ENCODE data around the gene TRAPPC3L. TPM values are rescaled to one million over a fixed set of nuclear protein-coding genes. Genes with fewer than 3 reads are reported as not detected.

Gene TRAPPC3L
- total RNA-seq, 1 experiment from 2014 or later, result not detected

DNA sequence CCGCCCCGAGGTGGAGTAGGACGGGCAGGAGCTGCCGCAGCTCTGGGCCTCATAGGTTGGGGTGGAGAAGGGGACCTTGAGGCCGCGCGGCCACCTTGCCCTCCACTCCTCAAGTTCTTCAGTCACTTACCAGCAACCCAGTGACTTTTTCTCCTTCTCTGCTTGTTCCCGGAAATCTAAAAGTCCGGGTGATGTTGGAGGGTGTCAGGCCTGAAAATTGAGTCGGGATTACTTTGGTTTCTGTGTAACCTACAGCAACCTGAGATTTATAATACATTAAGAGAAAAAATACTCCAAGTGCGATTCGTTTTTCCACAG, 26.2 kb upstream of the TRAPPC3L start:
- CTCF ChIA-PET, result no interaction called here
- in situ Hi-C loops (cut with HindIII; ENCODE audit: low pct_unique_long_range_greater_than_20kb, low sequenced_read_pairs) (no loop called here), intact Hi-C loops (cut with micrococcal nuclease; ENCODE audit: unreplicated experiment) (no loop called here)
- TF ChIP-seq SIN3A (IDR thresholded peaks at IDR 0.05; ENCODE audit: borderline replicate concordance, insufficient read depth, low read depth, low read length) (no peak), POLR2AphosphoS5 (IDR thresholded peaks at IDR 0.05; ENCODE audit: low read depth, low read length) (no peak), TCF7L2 (IDR thresholded peaks at IDR 0.05; ENCODE audit: low read depth, low read length) (no peak)
- TF ChIP-seq, protein P1, sequence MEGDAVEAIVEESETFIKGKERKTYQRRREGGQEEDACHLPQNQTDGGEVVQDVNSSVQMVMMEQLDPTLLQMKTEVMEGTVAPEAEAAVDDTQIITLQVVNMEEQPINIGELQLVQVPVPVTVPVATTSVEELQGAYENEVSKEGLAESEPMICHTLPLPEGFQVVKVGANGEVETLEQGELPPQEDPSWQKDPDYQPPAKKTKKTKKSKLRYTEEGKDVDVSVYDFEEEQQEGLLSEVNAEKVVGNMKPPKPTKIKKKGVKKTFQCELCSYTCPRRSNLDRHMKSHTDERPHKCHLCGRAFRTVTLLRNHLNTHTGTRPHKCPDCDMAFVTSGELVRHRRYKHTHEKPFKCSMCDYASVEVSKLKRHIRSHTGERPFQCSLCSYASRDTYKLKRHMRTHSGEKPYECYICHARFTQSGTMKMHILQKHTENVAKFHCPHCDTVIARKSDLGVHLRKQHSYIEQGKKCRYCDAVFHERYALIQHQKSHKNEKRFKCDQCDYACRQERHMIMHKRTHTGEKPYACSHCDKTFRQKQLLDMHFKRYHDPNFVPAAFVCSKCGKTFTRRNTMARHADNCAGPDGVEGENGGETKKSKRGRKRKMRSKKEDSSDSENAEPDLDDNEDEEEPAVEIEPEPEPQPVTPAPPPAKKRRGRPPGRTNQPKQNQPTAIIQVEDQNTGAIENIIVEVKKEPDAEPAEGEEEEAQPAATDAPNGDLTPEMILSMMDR (IDR thresholded peaks at IDR 0.05), result no peak
- TF ChIP-seq, protein P2, sequence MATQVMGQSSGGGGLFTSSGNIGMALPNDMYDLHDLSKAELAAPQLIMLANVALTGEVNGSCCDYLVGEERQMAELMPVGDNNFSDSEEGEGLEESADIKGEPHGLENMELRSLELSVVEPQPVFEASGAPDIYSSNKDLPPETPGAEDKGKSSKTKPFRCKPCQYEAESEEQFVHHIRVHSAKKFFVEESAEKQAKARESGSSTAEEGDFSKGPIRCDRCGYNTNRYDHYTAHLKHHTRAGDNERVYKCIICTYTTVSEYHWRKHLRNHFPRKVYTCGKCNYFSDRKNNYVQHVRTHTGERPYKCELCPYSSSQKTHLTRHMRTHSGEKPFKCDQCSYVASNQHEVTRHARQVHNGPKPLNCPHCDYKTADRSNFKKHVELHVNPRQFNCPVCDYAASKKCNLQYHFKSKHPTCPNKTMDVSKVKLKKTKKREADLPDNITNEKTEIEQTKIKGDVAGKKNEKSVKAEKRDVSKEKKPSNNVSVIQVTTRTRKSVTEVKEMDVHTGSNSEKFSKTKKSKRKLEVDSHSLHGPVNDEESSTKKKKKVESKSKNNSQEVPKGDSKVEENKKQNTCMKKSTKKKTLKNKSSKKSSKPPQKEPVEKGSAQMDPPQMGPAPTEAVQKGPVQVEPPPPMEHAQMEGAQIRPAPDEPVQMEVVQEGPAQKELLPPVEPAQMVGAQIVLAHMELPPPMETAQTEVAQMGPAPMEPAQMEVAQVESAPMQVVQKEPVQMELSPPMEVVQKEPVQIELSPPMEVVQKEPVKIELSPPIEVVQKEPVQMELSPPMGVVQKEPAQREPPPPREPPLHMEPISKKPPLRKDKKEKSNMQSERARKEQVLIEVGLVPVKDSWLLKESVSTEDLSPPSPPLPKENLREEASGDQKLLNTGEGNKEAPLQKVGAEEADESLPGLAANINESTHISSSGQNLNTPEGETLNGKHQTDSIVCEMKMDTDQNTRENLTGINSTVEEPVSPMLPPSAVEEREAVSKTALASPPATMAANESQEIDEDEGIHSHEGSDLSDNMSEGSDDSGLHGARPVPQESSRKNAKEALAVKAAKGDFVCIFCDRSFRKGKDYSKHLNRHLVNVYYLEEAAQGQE (IDR thresholded peaks at IDR 0.05; ENCODE audit: insufficient read depth in 1 of 2, low read depth in 2 of 2, low read length in 1 of 2), result no peak
- DNase-seq (ENCODE audit: low read depth, low spot score) (no peak), ATAC-seq (no peak)
- POLR2A ChIA-PET, result interaction anchor here (0.6 to 0.9 kb wide), 3 partner anchors 9 to 480 kb away, joined by 3 to 5 read pairs (median 4); no protein-coding TSS in a partner anchor
- peaks cover 7% of the 10 kb centered on the region for H3K36me3 ChIP-seq (ENCODE audit: control insufficient read depth, insufficient read depth, low read length)
- peaks cover 22% of the 10 kb centered on the region for H3K4me1 ChIP-seq (ENCODE audit: control insufficient read depth, insufficient read depth, low read length)
- H3K27ac ChIP-seq (ENCODE audit: low read length), result peak overlapping the region; percentile 98
- no peaks in the 10 kb centered on the region for H3K27me3 ChIP-seq (ENCODE audit: control insufficient read depth, insufficient read depth, low read length)
- no peaks in the 10 kb centered on the region for H3K9me3 ChIP-seq (ENCODE audit: control insufficient read depth, insufficient read depth, low read depth, low read length)
- no TSS peak for BruUV-seq (replicated peaks)
- H3K4me3 ChIP-seq (ENCODE audit: low read depth in 2 of 2, low read length in 2 of 2), result peak overlapping the region; percentile 83 to 97

DNA sequence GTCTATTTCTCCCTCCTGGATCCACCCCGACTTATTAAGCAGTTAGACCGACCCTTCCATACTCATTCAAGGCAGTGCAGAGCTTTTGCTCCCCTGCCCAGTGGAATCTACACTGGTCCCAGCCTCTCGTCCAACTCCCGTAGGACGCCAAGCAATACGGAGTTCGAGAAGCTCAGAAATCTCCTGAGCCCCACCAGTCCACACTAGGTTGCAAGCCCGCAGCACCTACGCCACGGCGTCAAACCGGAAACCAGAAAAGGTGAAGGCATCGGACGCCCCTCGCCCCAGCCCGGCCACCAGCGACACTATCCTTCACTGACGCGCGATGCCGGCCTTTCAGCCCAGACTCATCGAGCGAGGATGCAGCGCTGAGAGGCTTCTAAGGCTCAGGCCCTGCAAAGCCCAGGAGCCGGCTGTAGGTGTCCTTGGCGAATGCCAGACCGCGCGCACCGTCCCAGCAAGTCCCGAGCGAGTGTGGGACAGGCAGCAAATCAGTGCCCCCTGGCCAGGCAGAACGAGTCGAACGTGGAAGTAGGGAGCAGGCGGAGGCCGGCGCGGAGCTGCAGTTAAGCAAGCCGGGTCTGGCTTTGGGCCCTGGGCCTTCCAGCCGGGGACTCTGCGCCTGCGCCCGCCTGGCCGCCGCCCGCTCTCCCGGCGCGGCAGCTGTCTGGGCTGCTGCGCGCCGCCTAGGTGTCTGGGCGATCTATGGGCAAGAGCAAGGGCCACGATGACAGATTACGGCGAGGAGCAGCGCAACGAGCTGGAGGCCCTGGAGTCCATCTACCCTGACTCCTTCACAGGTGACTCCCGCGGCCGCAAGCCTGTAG, 25.6 kb upstream of the TRAPPC3L start, which contains the start of gene RWDD1:
TSS of gene RWDD1 (plus strand) at position 649 of the 827 bp plus-strand sequence. CDS start at position 728, 79 bp downstream.
- Histone ChIP-seq H3K36me3 (ENCODE audit: control insufficient read depth, insufficient read depth, low read length) (peaks cover 2% of the 10 kb centered on the region), H3K4me1 (ENCODE audit: control insufficient read depth, insufficient read depth, low read length) (peaks cover 22% of the 10 kb centered on the region), H3K27ac (ENCODE audit: low read length) (peak within 1 kb of the TSS; percentile 98), H3K4me3 (ENCODE audit: low read depth in 2 of 2, low read length in 2 of 2) (peak within 1 kb of the TSS; percentile 83 to 97), H3K9me3 (ENCODE audit: control insufficient read depth, insufficient read depth, low read depth, low read length) (no peaks in the 10 kb centered on the region), H3K27me3 (ENCODE audit: control insufficient read depth, insufficient read depth, low read length) (no peaks in the 10 kb centered on the region)
- intact Hi-C loops (cut with micrococcal nuclease; ENCODE audit: unreplicated experiment) (no loop called here), in situ Hi-C loops (cut with HindIII; ENCODE audit: low pct_unique_long_range_greater_than_20kb, low sequenced_read_pairs) (no loop called here)
- CTCF ChIA-PET, result no interaction called here
- BruUV-seq (replicated peaks), result no TSS peak
- POLR2A ChIA-PET, result interaction anchor here (0.6 to 0.9 kb wide), 3 partner anchors 8 to 480 kb away, joined by 3 to 5 read pairs (median 4); no protein-coding TSS in a partner anchor
- DNase-seq (ENCODE audit: low read depth, low spot score) (peak; percentile 99), ATAC-seq (peak; percentile 99)
- TF ChIP-seq SIN3A (IDR thresholded peaks at IDR 0.05; ENCODE audit: borderline replicate concordance, insufficient read depth, low read depth, low read length) (peak; percentile 96), POLR2AphosphoS5 (IDR thresholded peaks at IDR 0.05; ENCODE audit: low read depth, low read length) (peak; percentile 96), TCF7L2 (IDR thresholded peaks at IDR 0.05; ENCODE audit: low read depth, low read length) (peak; percentile 91)
- TF ChIP-seq, protein P2 (IDR thresholded peaks at IDR 0.05; ENCODE audit: insufficient read depth in 1 of 2, low read depth in 2 of 2, low read length in 1 of 2), result no peak
- TF ChIP-seq, protein P1 (IDR thresholded peaks at IDR 0.05), result no peak; the same call in 1 of the 2 replicates
